Stimulated activated CD4-positive, alpha-beta T cell treated with anti-CD3 and anti-CD28 coated beads, Interleukin-4, amount 100 ng/mL, for 48 hours (primary cell): ENCODE measurements around the gene PTOV1.

Experiments used
- DNase-seq, 2 donors: peaks; one replicate each; pipeline ENCODE4 v3.0.0-alpha.2; 2020; ENCODE audit warnings: low read depth in 2 of 2

The PTOV1 gene

DNA sequence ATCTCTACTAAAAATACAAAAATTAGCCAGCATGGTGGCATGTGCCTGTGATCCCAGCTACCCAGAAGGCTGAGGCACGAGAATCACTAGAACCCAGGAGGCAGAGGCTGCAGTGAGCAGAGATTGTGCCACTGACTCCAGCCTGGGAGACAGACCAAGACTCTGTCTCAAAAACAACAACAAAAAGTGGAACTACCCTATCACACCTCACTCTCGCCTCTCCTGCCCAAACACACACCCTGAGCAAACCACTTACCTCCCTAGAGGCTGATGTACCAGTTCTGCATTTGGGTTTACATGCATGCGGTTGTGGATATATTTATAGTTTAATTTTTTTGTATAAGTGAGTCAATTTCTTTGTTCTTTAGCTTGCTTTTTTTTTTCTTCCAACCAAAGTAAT is 7.7 kb upstream of the PTOV1 start:
- no peak for DNase-seq

DNA sequence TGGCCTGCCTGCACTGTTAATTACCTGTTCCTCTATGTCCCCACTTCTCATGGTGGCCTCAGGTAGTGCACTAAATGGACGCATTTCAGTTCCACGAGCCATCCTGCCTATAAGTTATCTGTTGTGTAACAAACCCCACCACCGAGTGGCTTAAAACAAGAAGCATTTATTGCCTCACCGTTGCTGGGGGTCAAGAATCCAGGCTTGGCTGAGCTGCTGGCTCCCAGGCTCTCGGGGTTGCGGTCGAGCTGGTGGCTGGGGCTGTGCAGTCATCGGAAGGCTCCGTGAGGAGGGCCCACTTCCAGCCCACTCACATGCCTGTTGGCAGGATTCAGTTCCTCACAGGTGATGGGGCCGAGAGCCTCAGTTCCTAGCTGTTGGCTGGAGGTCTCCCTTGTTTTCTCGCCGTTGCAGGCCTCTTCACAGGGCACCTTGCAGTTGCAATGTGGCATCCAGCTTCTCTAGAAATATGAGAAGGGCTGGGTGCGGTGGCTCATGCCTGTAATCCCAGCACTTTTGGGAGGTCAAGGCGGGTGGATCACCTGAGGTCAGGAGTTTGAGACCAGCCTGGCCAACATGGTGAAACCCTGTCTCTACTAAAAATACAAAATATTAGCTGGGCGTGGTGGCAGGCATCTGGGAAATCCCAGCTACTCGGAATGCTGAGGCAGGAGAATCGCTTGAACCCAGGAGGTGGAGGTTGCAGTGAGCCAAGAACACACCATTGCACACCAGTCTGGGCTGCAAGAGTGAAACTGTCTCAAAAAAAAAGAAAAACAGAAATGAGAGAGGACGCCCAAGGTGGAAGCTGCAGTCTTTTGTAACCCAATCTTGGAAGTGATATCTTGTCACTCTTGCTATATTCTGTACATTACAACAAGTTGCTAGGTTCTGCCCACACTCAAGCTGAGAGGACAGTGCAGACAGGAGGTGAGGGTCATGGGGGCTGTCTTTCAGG is 6.5 kb upstream of the PTOV1 start:
- no peak for DNase-seq

DNA sequence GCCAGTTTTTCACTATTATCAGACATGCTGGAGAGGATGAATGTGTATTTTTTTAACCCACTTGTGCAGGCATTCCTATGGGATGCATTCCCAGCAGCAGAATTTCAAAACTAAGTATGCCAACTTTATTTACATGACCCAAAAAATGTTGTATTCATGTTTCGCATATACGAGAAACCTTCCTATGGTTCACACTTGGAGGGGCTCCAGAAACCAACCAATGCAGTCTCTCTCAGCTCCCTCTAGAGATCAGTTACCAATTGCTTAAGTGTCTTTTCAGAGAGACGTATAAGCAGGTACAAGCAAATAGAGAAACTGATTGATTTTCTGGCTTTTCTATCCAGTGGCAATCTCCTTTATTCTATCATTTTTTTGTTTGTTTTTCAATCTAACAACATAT is 5.5 kb upstream of the PTOV1 start:
- no peak for DNase-seq

DNA sequence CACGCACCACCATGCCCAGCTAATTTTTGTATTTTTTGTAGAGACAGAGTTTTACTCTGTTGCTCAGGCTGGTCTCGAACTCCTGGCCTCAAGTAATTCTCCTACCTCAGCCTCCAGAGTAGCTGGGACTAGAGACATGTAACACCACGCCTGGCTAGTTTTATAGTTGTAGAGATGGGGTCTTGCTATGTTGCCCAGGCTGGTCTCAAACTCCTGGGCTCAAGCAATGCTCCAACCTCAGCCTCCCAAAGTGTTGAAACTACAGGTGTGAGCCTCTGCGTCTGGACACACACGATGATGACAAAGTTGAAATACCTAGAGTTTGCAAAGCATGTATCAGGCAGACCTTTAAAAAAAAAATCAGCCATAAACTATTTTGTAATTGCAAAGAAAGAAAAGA is 4.6 kb upstream of the PTOV1 start:
- no peak for DNase-seq

DNA sequence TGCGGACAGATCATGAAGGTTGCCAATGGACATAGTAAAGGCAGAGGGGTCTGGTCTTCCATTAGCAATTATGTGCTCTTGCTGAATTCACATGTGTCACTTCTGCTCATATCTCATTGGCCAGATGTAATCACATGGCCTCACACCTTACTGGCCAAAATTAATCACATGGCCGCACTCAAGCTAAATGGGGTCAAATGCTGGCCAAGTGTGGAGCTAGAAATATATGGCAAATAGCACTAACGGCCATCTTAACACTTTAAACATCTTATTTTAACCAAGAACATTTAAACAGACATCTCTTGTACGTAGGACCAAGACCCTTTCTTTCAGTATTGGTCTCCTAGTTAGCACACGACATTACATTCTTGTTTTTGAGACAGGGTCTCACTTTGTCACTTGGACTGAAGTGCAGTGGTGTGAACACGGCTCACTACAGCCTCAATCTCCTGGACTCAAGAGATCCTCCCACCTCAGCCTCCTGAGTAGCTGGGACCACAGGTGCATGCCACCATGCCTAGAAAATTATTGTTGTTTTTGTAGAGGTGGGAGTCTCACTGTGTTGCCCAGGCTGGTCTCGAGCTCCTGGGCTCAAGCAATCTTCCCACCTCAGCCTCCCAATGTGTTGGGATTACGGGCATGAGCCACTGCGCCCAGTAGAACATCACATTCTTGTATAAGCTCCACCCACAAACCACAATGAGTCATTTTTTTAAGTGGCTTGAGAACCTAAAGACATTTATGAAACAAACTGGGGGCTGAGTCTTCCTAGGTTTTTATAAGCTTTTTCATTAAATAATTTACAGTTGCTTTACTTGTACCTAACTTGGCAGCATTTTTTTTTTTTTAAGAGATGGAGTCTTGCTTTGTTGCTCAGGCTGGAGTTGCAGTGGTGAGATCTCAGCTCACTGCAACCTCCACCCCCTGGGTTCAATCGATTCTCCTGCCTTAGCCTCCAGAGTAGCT is 2.9 kb upstream of the PTOV1 start:
- no peak for DNase-seq

DNA sequence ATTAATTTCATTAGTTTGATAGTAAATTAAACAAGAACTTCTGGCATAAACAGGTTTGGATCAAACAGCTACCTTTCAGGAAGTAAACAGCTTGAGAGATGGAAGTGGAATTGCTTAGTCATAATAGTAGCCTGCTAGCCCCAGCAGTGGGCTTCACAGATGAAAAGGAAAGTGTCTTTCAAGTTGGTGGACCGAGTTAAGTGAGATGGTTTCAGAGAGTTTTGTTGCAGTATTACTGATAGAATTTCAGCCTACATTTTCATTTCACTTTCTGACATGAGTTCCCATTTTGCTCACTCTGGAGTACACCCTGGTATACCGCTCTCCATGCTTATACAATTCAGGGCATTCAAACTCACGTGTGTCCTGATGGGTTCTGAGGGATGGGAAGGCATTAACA is 2.0 kb upstream of the PTOV1 start:
- no peak for DNase-seq

DNA sequence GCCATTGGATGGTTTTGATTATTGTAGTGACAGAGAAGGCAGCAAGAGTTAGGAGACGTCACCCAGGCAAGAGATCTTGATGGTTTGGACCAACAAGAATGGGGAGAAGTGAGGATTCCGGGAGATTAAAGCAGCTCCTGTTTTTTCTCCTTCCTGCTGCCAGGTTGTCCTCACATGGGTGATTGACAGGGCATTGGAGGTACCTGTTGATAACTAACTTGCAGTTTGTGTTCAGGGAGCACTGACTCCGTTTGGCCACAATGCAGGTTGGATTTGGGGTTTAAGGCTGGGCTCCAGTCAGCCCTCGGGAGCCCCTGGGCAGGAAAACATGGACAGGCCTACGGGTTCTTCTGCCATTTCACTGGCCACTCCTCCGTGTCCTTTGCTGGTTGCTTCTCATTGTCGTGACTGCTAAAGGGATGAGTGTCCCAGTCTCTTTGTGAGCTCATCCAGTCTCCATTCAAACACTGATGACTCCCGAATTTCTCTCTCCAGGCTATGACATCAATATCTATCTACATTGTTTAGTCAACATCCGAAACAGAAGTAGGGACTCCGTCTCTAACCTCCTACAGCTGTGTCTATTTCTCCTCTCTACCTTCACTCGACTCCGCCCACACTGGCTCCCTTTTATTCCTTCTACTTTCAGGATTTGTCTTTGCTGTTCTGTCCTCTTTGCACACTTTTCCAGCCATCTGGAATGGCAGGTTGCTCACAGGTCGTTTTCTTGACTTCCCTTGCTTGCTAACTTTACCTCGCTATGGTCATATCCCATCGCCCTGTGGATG is 1.3 kb upstream of the PTOV1 start:
- DNase-seq, result no peak

DNA sequence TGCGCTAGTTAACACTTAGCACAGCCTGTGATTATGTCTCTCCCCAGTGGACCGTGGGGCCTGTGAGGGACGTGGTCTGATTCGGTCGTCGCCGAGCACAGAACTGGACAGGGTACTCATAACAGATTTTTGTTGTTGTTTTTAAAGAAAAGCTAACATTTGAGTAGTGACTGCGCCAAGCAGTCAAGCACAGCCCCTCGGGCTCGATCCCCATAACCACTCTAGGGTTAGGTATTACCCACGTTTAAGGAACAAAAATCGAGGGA is 805 bp upstream of the PTOV1 start:
- DNase-seq, result no peak

DNA sequence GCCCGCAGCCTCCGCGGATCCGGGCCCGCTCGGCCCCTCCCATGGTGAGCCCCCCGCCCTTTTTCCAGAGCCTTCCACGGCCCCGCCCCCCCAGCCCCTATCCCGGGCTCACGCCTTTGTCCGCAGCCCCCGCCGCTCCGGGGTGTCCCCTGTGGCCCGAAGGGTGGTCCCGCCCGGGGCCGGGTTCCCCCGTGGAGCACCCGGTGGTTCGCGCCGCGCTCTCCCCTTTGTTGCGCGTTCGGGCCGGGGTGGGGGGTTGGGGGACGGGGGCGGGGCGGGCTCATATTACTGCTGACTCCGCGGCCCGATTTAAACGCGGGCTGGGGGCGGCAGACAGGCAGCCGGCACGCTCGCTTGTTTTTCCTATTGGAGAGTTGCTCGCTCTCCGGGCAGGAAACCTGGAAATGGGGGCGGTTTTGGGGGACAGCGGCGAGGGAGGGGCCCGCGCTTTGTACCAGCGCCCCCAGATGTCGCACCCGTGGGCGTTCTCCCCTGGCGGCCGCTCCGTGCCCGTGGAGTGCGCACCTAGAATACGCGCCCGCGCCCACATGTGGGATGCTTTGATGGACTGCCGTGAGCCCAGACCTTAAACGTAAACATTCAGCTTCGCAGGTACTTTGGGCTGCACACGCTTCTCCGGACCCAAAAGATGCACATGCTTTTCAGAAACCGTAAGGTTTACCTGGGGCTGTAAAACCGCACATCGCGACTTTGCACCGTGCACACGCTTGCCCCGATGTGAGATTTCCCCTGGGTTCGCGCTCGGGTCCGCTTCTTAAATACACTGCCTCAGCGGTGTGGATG is 699 bp downstream of the PTOV1 start:
- no peak for DNase-seq

DNA sequence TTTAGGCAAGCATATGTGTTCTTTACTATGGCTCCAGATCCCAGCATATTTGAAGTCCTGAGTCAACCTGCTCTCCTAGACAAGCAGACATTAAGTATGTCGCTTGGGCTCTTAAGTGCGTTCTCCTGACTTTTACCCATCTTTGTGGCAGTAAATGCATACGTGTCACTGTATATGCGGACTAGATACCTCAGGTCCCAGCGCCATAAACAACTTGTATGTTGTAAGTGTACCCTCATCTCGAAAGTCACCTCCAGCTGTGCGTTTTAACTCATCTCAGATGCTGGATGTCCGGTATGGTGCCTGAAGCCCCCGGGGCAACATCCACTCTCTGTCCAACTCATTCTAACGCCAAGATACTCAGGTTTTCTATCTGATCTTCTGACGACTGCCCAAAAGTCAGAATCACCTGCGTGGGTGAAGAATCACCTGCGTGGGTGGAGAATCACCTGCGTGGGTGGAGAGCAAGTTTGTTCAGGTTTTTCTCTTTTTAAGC is 1.7 kb downstream of the PTOV1 start:
- no peak for DNase-seq

DNA sequence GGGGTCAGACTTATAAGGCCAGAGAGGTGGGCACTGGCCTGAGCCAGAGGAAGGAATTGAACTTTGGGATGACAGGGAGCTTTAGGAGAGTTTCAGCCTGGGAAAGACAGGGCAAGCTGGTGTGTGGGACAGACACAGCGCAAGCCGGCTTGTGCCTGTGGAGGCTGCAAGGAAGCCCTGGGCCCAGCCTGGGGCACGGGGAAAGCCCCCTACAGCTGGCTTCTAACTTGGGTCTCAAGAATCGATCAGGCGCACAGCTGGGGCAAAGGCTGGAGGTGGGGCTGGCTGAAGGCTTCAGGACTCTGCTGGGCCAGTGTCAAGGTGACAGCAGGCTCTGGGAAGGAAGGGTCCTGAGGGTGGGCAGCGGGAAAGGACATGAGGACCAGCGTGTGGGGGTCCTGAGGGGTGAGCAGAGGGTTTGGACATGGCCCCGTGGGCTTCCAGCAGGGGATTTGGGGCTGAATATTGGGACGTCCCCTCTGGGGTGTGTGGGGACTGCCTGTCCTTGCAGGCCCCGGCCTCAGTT is 3.0 kb downstream of the PTOV1 start:
- no peak for DNase-seq

DNA sequence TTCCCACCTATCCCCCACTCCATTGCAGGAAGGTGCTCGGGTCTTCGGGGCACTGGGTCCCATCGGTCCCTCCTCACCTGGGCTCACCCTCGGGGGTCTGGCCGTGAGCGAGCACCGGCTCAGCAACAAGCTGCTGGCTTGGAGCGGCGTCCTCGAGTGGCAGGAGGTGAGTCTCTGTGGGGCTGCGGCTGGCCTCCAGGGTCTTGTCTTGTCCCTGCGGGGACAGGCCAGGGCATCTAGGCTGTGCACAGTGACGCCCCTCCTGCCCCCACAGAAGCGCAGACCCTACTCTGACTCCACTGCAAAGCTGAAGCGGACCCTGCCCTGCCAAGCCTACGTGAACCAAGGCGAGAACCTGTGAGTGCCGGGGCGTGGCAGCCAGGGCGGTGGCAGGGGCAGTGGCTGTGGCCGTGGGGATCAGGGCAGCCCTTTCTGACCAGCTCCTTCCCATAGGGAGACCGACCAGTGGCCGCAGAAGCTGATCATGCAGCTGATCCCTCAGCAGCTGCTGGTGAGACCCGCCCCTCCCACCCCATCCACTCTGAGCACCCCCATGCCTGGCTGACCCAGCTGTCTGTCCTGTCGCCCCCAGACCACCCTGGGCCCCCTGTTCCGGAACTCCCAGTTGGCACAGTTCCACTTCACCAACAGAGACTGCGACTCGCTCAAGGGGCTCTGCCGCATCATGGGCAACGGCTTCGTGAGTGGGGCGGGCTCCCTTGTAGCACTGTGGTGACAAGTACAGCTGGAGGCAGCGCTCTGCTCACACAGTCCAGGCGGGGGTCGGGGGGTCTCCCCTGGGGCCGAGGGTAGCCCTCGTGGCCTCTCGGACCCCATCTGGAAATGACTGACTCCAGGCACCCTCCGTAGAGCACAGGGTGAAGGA is 3.7 kb downstream of the PTOV1 start:
- DNase-seq, result no peak

DNA sequence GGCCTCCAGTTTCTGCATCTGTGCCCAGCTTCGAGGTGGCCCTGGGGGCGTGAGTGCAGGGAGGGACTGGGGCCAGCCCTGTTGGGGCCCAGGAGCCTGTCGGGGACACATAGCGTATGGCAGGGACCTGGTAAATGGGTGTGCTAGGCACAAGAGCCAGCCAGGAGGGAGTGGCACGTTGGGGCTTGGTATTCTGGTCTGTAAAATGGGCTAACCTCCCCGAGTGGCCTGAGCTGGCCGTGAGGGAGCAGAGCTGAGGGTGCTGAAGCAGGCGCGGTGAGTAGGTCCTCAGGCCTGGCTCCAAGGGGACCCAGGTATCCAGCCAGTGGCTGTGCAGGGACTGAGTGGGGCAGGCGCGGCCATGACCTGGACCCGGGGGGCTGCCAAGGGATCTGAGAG is 4.3 kb downstream of the PTOV1 start:
- no peak for DNase-seq

DNA sequence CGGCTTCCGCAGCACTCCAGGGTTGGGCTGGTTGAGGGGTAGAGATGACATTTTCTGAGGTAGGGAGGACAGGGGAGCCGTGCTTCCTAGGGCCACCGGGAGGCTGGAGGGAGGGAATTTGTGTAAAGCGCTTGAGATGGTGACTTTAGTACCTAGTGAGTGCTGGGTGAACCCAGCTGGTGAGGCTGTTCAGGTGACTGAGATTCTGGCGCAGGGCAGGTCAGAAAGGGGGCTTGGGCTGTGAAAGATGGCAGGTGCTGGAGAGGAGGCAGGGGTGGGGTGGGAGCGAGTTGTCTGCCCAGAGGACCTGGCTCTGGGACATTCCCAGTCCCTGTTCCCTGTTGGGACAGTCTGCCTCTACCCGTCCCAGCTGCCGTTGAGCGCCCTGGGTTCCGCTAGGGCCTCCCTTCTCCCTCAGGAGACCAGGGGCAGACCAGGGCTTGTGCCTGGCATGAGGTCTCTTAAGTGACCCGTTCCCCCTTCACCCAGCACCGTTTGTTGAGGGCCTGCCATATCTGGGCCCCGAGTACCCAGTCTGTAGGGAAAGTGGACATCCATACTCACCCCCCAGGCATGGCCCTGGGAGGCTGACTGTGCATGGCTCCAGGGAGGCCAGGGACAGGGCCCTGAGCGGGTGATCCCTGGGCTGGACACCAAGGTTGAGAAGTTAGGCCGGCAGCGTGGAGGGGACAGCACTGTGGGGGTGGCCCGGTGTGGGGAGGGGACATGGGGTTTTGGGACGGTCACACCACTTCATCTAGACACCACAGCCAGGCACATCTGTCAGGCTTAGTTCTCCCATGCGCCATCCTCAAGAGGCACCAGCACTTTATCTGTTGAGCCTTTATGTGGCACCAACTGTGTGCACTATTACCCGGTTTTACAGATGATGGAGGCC is 5.0 kb downstream of the PTOV1 start:
- DNase-seq, result no peak

DNA sequence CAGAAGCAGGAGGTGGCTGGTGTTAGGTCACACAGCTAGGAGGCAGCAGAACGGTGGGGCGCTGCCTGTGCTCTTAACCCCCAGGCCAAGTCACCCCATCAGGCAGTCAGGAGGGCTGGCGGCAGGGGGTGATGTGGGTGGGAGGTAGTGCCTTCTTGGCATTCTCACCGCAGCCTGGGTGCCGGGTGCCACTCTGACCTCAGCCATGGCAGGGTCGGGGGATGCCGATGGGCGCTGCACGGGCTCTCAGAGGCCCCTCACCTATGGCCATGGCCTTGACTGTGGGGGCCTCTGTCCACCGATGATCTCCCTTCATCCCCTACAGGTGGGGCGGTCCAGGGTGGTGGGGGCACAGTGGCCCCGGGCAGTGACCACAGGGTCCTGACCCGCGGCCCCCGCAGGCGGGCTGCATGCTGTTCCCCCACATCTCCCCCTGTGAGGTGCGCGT is 5.6 kb downstream of the PTOV1 start:
- DNase-seq, result no peak

DNA sequence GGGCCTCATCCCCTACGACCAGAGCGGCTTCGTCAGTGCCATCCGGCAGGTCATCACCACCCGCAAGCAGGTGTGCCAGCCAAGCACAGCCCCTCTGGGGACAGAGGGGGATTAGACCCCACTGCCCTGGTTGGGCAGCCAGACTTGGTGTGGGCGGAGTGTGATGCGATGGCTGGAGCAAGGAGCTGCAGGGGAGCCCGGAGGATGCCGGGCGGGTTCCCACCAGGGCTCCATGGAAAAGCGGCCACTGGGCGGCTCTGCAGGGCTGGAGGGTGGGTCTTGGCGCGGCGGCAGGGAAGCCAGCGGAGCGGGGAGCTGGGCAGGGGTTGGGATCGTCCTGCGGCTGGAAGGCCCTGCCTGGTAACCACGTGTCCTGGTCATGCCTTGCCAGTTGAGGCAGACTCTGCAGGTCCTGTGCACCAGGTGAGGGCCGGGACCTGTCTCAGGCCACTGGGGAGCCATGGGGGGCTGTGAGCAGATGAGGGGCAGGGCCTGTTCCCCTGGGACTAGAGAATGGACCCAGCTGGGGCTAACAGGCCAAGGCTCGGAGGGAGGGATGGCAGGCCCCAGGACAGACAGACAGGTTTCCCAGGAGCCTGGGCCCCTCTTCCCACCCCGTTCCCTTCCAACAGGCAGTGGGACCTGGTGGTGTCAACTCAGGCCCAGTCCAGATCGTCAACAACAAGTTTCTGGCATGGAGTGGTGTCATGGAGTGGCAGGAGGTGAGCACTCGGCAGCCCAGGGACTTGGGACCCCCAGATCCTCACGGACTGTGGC is 6.3 kb downstream of the PTOV1 start:
- DNase-seq, result no peak

DNA sequence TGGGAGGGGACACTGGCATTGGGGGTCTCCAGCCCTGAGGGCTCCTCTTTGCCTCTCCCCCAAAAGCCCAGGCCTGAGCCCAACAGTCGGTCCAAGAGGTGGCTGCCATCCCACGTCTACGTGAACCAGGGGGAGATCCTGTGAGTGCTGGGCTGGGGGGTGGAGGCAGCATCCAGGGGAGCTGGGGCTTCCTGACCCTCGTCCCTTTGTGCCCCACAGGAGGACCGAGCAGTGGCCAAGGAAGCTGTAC is 6.8 kb downstream of the PTOV1 start:
- DNase-seq, result no peak
